SU-DHL-6 (cell line): Measurements from ENCODE around the gene ARSD.

ENCODE experiments used
- EZH2phosphoT487 ChIP-seq: fragments of 200-600 bp; sonication (generic), shearing (Covaris generic); conservative IDR thresholded peaks from 2 replicates; pipeline ENCODE4 v1.6.1; 2018; ENCODE audit warnings: mild to moderate bottlenecking, antibody characterized with exemption, low read length, moderate library complexity, mixed read lengths
- TF ChIP-seq, protein P1 (sequence below): fragments of 200-600 bp; sonication (generic); IDR thresholded peaks from one replicate; pipeline ENCODE4 v1.5.1; 2017; ENCODE audit warnings: antibody characterized with exemption, mild to moderate bottlenecking, low read length, moderate library complexity; ENCODE audit not compliant: insufficient read depth, poor library complexity, severe bottlenecking

DNA sequence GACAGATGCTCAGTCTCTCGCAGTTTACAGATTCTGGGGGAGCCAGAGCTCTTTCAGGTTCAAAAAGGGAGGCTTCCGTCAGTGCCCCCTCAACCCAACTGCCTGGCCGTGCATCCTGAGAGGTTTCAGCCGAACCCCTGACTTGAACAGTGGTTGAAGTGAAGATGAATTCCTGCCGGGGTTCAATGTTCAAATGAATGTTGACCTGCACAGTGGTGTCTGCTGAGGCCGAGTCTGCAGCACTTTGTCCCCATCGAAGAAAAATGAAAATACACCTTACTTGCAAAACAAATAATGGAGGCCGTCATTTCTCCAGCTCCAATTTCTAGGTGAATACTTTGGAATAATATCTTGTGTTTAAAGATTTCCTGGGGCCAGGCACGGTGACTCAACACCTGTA lies 66.7 kb downstream of the ARSD start:
- TF ChIP-seq, protein P1, sequence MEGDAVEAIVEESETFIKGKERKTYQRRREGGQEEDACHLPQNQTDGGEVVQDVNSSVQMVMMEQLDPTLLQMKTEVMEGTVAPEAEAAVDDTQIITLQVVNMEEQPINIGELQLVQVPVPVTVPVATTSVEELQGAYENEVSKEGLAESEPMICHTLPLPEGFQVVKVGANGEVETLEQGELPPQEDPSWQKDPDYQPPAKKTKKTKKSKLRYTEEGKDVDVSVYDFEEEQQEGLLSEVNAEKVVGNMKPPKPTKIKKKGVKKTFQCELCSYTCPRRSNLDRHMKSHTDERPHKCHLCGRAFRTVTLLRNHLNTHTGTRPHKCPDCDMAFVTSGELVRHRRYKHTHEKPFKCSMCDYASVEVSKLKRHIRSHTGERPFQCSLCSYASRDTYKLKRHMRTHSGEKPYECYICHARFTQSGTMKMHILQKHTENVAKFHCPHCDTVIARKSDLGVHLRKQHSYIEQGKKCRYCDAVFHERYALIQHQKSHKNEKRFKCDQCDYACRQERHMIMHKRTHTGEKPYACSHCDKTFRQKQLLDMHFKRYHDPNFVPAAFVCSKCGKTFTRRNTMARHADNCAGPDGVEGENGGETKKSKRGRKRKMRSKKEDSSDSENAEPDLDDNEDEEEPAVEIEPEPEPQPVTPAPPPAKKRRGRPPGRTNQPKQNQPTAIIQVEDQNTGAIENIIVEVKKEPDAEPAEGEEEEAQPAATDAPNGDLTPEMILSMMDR, result no peak
- TF ChIP-seq EZH2phosphoT487, result no peak
